ENCODE data around the gene NKX2-1.

Gene NKX2-1

GRCh38 chr14:36524220-36524837 lies 4.3 kb upstream of the NKX2-1 start:
- no peaks in the 10 kb centered on the region for H3K36me3 ChIP-seq (replicated peaks; ENCODE audit: insufficient read depth, low read length)
- 0 out of 2 replicates have a peak, but pooled peaks cover 3% of the 10 kb centered on the region for H3F3A ChIP-seq (ENCODE audit: insufficient read depth, low read length)
- H4K20me1 ChIP-seq (ENCODE audit: insufficient read depth, low read length): no peaks in the 10 kb centered on the region
- no peak overlapping the region for H3K4me3 ChIP-seq (ENCODE audit: low read length)
- H3K9me2 ChIP-seq (replicated peaks; ENCODE audit: insufficient read depth, low read length): no peaks in the 10 kb centered on the region
- no peak overlapping the region for H3K27ac ChIP-seq (ENCODE audit: low read length)
- H2AFZ ChIP-seq (ENCODE audit: low read length): no peak overlapping the region
- TF ChIP-seq CTCF (IDR thresholded peaks at IDR 0.05; ENCODE audit: low read length) (no peak), EZH2phosphoT487 (IDR thresholded peaks at IDR 0.05; ENCODE audit: low read length) (no peak), EZH2 (optimal IDR thresholded peaks at IDR 0.05; ENCODE audit: low read depth, low read length) (no peak)
- H3K4me1 ChIP-seq (ENCODE audit: low read length): no peaks in the 10 kb centered on the region
- H3K4me2 ChIP-seq (ENCODE audit: low read depth, low read length): no peak overlapping the region
- no peak for DNase-seq
- H3K9me3 ChIP-seq (replicated peaks; ENCODE audit: insufficient read depth, low read length): no peaks in the 10 kb centered on the region
- H3K9ac ChIP-seq (ENCODE audit: low read length): no peak overlapping the region
- no peaks in the 10 kb centered on the region for H3K27me3 ChIP-seq (replicated peaks; ENCODE audit: insufficient read depth, low read length)
- H3K79me2 ChIP-seq (ENCODE audit: low read length): no peaks in the 10 kb centered on the region

GRCh38 chr14:36522972-36523715 lies 3.1 kb upstream of the NKX2-1 start:
- no peak overlapping the region for H3K27ac ChIP-seq (ENCODE audit: low read length)
- no peaks in the 10 kb centered on the region for H3K9me3 ChIP-seq (replicated peaks; ENCODE audit: insufficient read depth, low read length)
- no peak overlapping the region for H2AFZ ChIP-seq (ENCODE audit: low read length)
- H3K4me3 ChIP-seq (ENCODE audit: low read length): no peak overlapping the region
- H3F3A ChIP-seq (ENCODE audit: insufficient read depth, low read length): no peaks in the 10 kb centered on the region
- TF ChIP-seq EZH2 (optimal IDR thresholded peaks at IDR 0.05; ENCODE audit: low read depth, low read length) (no peak), EZH2phosphoT487 (IDR thresholded peaks at IDR 0.05; ENCODE audit: low read length) (no peak), CTCF (IDR thresholded peaks at IDR 0.05; ENCODE audit: low read length) (no peak)
- no peak overlapping the region for H3K9ac ChIP-seq (ENCODE audit: low read length)
- no peaks in the 10 kb centered on the region for H3K9me2 ChIP-seq (replicated peaks; ENCODE audit: insufficient read depth, low read length)
- H3K27me3 ChIP-seq (replicated peaks; ENCODE audit: insufficient read depth, low read length): no peaks in the 10 kb centered on the region
- H3K4me1 ChIP-seq (ENCODE audit: low read length): no peaks in the 10 kb centered on the region
- H4K20me1 ChIP-seq (ENCODE audit: insufficient read depth, low read length): no peaks in the 10 kb centered on the region
- H3K36me3 ChIP-seq (replicated peaks; ENCODE audit: insufficient read depth, low read length): no peaks in the 10 kb centered on the region
- no peak for DNase-seq
- H3K79me2 ChIP-seq (ENCODE audit: low read length): no peaks in the 10 kb centered on the region
- no peak overlapping the region for H3K4me2 ChIP-seq (ENCODE audit: low read depth, low read length)

GRCh38 chr14:36522347-36522971 lies 2.4 kb upstream of the NKX2-1 start:
- H3K27me3 ChIP-seq (replicated peaks; ENCODE audit: insufficient read depth, low read length): no peaks in the 10 kb centered on the region

More at GRCh38 chr14:36522347-36522971, 2.4 kb upstream of the NKX2-1 start:
- TF ChIP-seq EZH2 (optimal IDR thresholded peaks at IDR 0.05; ENCODE audit: low read depth, low read length): no peak
- no peak for TF ChIP-seq CTCF (IDR thresholded peaks at IDR 0.05; ENCODE audit: low read length)
- no peak for TF ChIP-seq EZH2phosphoT487 (IDR thresholded peaks at IDR 0.05; ENCODE audit: low read length)
- Histone ChIP-seq H3K4me3 (ENCODE audit: low read length) (no peak overlapping the region), H3F3A (ENCODE audit: insufficient read depth, low read length) (no peaks in the 10 kb centered on the region), H4K20me1 (ENCODE audit: insufficient read depth, low read length) (no peaks in the 10 kb centered on the region), H3K36me3 (replicated peaks; ENCODE audit: insufficient read depth, low read length) (no peaks in the 10 kb centered on the region), H3K9me2 (replicated peaks; ENCODE audit: insufficient read depth, low read length) (no peaks in the 10 kb centered on the region), H3K9me3 (replicated peaks; ENCODE audit: insufficient read depth, low read length) (no peaks in the 10 kb centered on the region), H3K27ac (ENCODE audit: low read length) (no peak overlapping the region), H3K9ac (ENCODE audit: low read length) (no peak overlapping the region), H3K4me2 (ENCODE audit: low read depth, low read length) (no peak overlapping the region), H3K4me1 (ENCODE audit: low read length) (no peaks in the 10 kb centered on the region), H3K79me2 (ENCODE audit: low read length) (no peaks in the 10 kb centered on the region), H2AFZ (ENCODE audit: low read length) (no peak overlapping the region)
- DNase-seq: no peak

All from MM.1S (cell line).